GM18520 (cell line): ENCODE data around the gene RSPRY1.
A peak's percentile ranks its signal among the peaks of the same experiment; 100 is the strongest.
"Not testable (repeated sequence)": the region's sequence is repeated elsewhere in the genome, so short reads cannot be mapped to it uniquely, and the experiment has no call there.

Experiments used
- ATAC-seq: cut with Tn5 transposase; IDR thresholded peaks from one replicate; pipeline ENCODE4 v1.9.1; 2021; ENCODE audit not compliant: unreplicated experiment

Gene RSPRY1

DNA sequence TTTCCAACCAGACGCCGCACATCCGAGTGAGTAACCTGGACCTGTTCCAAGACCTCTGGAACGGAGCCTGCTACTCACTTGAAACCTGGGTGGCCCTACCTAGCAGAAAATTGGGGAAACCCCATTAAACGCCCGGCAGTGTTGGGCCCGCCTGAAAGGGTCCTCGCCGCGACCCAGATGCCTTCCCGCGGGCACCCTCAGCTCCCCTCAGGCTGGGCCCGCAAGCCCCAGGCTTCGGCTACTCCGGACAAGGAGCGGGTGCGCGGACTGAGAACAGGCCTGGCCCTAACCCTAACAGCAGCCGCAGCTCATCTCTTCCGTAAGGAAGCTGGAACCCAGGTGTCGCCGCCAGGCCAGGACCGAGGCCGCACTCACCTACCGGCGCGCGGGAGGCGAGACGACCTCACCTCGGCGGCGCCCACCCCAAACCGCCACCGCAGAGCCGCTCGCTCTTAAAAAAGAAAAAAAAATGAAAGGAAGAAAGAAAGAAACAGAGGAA is 634 bp upstream of the RSPRY1 start:
- ATAC-seq: peak; percentile 27

DNA sequence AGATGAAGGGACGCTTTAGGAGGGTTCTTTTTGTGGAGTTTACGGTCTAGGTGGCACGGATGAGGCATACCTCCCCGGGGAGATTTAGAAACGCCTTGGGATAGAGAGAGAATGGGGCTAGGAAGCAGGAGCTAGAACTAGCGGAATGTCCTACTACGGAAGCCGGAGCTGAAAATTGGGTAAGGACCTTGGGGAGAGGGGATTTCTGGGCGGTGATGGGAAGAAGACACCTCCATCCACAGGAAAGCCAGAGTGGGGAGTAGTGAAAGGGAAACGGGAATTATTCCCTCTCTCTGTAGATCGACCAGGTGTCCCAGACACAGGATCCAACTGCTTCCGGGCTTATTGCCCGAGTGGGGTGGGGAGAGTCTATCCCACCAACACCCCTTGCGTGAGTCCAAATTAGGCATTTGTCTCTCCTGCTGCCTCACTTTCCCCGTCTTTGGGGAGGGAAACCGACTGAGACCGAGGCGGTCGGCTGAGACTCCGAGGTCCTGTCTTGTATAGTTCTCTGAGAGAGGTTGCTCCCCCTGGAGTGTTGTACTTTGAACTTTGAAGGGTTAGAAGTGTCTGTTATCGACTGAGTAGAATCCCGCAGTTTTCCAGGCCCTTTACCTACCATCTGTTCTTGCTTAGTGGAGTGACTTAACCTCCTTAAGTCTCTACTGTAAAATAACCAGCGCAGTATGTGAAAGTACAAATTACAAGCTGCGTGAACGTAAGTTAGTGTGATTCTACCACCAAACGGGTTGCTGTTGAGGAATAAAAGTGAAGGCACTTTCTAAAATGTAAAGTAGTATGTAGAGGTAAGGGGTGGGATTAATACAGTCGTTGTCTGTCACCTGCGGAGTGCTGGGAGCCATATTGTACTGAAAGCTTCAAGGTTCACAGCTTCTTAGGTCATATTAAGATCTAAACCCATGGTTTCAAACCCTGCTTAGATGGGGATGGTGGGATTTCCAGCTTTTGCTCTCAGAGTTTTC is 1.0 kb downstream of the RSPRY1 start:
- no peak for ATAC-seq

- not testable (repeated sequence) for ATAC-seq
Observed at GRCh38 chr16:57187902-57188710, 2.0 kb downstream of the RSPRY1 start.

- no peak for ATAC-seq
Observed at GRCh38 chr16:57188711-57189002, 2.5 kb downstream of the RSPRY1 start.

DNA sequence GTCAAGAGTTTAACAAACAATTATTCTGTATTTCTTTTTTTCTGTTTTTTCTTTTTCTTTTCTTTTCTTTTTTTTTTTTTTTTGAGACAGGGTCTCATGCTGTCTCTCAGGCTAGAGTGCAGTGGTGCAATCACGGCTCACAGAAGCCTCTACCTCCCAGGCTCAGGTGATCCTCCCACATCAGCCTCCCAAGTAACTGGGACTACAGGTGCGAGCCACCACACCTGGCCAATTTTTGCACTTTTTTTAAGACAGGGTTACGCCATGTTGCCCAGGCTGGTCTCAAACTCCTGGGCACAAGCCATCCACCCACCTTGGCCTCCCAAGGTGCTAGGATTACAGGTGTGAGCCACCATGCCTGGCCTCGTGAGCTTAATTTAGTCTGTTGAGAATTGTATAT is 3.4 kb downstream of the RSPRY1 start:
- ATAC-seq: not testable (repeated sequence)

GRCh38 chr16:57190136-57190535 is 4.0 kb downstream of the RSPRY1 start:
- no peak for ATAC-seq

DNA sequence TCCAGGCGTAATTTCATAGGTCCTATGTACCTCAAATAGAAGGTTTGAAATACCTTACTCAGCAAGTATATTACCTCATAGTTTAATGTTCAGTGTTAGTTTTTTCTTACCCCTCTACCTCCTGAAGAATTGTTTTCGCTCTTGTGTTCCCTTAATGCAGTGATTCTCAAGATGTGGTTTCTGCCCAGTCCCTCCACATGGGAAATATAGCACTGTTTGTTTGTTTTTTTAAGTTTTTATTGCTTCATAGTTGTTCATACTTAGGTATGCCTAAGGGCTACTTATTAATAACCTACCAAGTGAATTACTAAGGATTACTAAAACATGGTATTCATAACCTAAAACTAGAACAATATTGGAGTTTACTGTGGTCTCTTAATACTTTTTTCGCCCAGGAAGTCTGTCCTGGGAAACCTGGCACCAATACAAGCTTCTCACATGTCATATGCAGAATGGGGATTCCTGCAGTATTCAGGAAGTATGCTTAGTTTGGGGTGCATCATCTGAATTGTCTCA is 5.0 kb downstream of the RSPRY1 start:
- no peak for ATAC-seq

DNA sequence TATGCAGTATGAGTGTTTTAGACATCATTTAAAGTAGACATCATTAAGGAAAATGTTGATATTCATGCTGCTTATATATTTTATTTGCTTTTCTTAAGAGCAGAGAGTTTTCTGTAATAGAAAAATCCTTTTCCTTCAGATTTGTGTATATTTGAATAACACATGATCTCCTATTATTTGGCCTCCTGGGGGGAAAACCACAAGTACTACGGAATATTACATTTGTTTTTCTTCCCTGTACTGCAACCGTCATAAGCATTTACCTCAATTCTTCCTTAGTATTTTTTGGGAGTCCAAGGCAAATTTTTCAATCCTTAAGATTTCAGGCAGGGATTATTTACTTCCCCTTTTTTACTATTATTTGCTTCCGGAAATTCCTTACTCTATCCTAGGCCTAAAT is 6.0 kb downstream of the RSPRY1 start:
- ATAC-seq: no peak

- no peak for ATAC-seq
Observed at GRCh38 chr16:57192720-57193486, 6.8 kb downstream of the RSPRY1 start.

DNA sequence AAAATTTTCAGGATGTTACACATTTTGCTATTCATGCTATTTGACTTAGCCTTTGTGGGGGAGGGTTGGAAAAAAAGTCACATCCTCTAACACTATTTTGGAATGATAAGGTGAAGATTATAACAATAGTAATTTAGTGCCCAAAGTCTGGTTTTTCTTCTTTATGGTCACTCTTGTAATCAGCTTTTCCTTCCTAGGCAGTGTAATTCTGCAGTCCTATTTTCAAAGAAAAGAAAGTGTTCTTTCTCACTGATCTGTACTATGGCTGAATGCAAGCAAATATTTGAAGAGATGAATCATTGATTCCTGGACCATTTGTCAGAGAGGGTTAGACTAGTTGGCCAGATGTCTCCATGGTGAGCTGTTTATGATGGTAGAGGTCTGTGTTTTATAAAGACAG is 8.4 kb downstream of the RSPRY1 start:
- ATAC-seq: no peak

DNA sequence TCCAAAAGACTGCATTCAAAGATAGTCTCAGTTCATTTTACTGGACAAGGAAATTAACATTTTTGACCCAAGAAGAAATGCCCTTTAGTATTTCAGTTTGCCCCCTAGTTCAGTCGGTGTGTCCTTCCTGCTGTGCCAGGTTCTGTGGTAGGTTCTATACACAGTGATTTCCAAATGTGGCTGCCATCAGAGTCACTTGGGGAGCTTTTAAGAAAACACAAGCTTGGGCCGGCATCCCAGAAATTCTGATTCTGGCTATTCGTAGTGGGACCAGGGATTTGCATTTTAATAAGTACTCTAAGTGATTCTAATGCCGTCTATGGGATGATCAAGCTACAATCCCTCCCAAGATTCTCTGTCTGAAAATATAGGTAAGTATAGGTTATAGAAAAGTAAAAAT is 10.2 kb downstream of the RSPRY1 start:
- ATAC-seq: no peak

DNA sequence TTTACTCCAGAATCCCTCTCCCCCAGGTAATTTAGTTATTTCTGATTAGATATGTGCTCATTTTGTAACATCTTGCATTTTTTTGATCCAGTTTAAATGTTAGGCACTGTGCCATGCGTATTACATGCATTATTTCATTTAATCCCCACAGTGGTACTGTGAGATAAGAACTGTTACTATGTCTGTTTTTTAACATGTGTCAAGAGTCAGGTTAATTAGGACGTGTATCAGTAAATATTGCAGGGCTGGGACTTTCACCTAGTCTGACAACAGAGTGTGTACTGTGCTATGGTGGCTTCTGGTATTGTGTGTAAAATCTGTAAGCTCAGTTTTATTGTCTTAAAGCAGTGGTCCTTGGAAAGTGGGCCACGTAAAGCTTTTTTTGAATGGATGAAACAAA is 10.6 kb downstream of the RSPRY1 start:
- ATAC-seq: no peak

GRCh38 chr16:57200321-57200720 is 14.2 kb downstream of the RSPRY1 start:
- not testable (repeated sequence) for ATAC-seq

DNA sequence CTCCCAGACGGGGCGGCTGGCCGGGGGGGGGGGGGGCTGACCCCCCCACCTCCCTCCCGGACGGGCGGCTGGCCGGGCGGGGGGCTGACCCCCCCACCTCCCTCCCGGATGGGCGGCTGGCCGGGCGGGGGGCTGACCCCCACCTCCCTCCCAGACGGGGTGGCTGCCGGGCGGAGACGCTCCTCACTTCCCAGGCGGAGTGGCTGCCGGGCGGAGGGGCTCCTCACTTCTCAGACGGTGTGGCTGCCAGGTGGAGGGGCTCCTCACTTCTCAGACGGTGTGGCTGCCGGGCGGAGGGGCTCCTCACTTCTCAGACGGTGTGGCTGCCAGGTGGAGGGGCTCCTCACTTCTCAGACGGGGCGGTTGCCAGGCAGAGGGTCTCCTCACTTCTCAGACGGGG is 14.8 kb downstream of the RSPRY1 start:
- ATAC-seq: not testable (repeated sequence)

DNA sequence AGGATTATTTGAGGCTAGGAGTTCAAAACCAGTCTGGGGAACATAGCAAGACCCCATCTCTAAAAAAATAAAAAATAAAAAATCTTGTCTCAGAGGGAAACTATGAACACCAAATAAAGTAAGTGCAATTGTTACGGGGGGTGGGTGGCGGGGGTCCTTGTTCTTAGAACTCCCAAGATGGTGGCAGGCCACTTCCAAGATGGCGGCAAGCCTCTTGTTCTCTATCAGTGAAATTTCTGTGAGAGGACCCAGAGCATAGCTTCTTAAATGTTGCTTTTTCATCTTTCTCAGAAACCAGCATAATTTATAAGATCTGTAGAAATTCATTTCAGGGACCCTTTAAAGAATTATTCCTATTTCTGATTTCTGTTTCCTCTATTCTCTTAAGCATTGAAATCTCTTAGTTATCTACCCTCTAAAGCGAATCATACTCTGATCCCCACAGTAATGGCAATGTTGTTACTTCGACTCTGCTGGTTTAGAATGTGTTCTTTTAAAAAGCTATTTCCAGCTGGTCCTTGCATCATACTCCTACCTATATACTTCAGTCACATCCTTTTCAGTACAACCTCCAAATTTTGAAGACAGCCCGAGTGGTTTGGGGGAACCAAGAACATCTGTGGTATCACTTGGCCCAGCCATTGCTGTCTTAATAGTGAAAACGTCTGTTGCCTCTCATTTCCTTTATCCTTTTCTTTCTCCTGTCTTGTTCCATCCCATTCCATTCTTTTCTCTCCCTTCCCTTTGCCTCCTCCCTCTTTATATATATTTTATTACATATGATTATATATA is 16.2 kb downstream of the RSPRY1 start:
- no peak for ATAC-seq

- no peak for ATAC-seq
Observed at GRCh38 chr16:57203451-57203850, 17.3 kb downstream of the RSPRY1 start.

DNA sequence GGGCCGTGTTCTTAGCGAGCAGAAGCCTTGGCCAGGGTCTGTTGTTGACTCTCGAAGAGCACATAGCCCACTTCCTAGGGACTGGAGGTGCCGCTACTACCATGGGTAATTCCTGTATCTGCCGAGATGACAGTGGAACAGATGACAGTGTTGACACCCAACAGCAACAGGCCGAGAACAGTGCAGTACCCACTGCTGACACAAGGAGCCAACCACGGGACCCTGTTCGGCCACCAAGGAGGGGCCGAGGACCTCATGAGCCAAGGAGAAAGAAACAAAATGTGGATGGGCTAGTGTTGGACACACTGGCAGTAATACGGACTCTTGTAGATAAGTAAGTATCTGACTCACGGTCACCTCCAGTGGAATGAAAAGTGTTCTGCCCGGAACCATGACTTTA is 18.5 kb downstream of the RSPRY1 start:
- no peak for ATAC-seq

DNA sequence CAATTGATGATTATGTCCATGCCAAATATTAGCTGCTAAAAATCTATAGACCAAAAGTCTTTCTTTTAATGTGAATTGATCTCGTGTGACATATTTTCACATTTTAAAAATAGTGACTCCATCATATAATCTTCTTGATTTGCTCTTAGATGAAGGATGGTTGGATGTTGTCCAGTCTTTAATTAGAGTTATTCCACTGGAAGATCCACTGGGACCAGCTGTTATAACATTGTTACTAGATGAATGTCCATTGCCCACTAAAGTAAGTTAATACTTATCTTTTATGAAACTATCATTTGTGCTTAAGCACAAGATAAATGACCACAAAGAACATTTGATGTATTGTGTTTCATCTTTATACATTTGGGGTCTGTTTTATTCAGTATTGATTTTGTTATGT is 22.8 kb downstream of the RSPRY1 start:
- no peak for ATAC-seq

- no peak for ATAC-seq
Observed at GRCh38 chr16:57209780-57210179, 23.7 kb downstream of the RSPRY1 start.

- ATAC-seq: no peak
Observed at GRCh38 chr16:57213462-57213861, 27.3 kb downstream of the RSPRY1 start.
